ENCODE measurements around the gene ARPC2.
"Not testable (repeated sequence)": the region's sequence is repeated elsewhere in the genome, so short reads cannot be mapped to it uniquely, and the experiment has no call there.

The ARPC2 gene

DNA sequence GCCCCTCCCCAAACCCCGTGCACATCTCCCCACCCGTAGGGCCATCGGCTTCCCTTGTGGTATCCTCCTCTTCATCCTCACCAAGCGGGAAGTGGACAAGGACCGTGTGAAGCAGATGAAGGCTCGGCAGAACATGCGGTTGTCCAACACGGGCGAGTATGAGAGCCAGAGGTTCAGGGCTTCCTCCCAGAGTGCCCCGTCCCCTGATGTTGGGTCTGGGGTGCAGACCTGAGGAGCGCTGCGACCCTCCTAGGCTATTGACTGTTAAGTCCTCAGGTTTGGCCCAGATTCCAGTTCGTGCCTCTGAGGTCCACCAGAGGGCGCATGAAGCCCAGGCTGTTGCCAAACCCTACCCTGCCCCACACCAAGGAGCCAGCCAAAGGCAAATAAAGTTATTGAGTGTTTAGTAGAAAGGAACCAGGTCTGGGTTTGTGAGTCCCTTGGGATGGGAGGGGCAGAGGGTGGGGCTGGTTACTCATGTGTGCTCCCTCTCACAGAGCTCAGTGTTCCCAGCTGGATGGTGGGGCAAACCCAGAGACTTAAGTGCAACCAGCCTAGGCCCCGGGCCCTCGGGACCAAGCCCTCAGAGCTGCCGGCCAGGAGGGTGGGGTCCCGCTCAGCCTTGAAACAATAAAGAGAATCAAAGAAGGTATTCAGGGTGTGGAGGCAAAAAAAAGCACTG, 55.7 kb downstream of the ARPC2 start:
- peaks cover 6% of the 10 kb centered on the region for H3K27me3 Mint-ChIP-seq
- H3K36me3 Mint-ChIP-seq = peaks cover 50% of the 10 kb centered on the region
- CTCF ChIA-PET = interaction anchor here (0.6 to 7.4 kb wide), 23 partner anchors 17 to 487 kb away, joined by 3 to 195 read pairs (median 5); partner anchors contain the start of genes CATIP and TMBIM1
- H3K4me3 Mint-ChIP-seq = peak overlapping the region; percentile 44
- DNase-seq = peak; percentile 87
- H3K4me1 Mint-ChIP-seq = peaks cover 39% of the 10 kb centered on the region
- no peaks in the 10 kb centered on the region for H3K9me3 Mint-ChIP-seq
- peak overlapping the region; percentile 70 for H3K27ac Mint-ChIP-seq

DNA sequence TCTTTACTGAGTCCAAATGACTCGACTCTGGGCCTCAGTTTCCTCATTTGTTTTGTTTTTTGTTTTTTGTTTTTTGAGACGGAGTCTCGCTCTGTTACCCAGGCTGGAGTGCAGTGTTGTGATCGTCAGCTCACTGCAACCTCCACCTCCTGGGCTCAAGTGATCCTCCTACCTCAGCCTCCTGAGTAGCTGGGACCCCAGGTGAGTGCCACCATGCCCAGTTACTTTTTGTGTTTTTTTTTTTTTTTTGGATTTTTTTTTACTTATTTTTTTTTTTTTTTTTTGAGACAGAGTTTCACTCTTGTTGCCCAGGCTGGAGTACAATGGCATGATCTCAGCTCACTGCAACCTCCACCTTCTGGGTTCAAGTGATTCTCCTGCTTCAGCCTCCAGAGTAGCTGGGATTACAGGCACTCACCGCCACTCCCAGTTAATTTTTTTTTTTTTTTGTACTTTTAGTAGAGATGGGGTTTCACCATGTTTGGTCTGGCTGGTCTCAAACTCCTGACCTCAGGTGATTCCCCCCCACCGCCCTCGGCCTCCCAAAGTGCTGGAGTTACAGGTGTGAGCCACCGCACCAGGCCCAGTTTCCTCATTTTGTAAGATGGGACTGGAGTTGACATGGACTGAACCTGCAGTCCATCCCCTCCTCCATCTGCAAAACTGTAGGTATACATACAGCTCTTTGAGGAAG, 56.4 kb downstream of the ARPC2 start:
- CTCF ChIA-PET = interaction anchor here (0.6 to 7.4 kb wide), 19 partner anchors 12 to 488 kb away, joined by 3 to 195 read pairs (median 4); partner anchors contain the start of genes CATIP, GPBAR1 and TMBIM1
- not testable (repeated sequence) for H3K27me3 Mint-ChIP-seq, H3K4me3 Mint-ChIP-seq, DNase-seq, H3K9me3 Mint-ChIP-seq
- peaks cover 54% of the 10 kb centered on the region for H3K36me3 Mint-ChIP-seq
- H3K27ac Mint-ChIP-seq = peak overlapping the region; percentile 70
- H3K4me1 Mint-ChIP-seq = peaks cover 38% of the 10 kb centered on the region

GRCh38 chr2:218273908-218274249, 56.9 kb downstream of the ARPC2 start:
- no peak overlapping the region for H3K27ac Mint-ChIP-seq
- peaks cover 37% of the 10 kb centered on the region for H3K4me1 Mint-ChIP-seq
- no peak overlapping the region for H3K4me3 Mint-ChIP-seq
- H3K27me3 Mint-ChIP-seq = peaks cover 6% of the 10 kb centered on the region
- CTCF ChIA-PET = interaction anchor here (0.6 to 7.4 kb wide), 10 partner anchors 13 to 192 kb away, joined by 3 to 195 read pairs (median 4); partner anchors contain the start of genes CATIP, GPBAR1 and TMBIM1
- no peak for DNase-seq
- H3K36me3 Mint-ChIP-seq = peaks cover 56% of the 10 kb centered on the region
- no peaks in the 10 kb centered on the region for H3K9me3 Mint-ChIP-seq

DNA sequence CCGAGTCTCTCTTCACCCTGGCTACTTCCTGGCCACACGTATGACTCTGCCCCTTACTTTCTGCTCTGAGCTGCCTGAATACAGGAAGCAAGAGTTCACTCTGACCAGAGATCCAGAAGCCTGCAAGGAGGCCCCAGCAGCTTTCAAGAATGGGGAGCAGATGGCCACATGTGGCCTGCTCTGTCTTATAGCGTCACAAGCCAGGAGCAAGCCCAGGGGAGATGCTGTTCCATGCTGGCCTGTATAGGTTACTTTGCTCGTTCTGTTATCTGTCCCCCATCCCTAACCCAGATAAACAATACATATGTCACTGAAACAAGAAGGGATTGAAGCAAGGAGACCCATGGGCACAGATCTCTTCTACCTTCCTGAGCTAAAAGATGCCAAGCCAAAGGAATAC, 57.6 kb downstream of the ARPC2 start:
- H3K4me1 Mint-ChIP-seq = peaks cover 31% of the 10 kb centered on the region
- no peak overlapping the region for H3K27ac Mint-ChIP-seq
- CTCF ChIA-PET = interaction anchor here (0.7 to 7.4 kb wide), 6 partner anchors 15 to 106 kb away, joined by 3 to 195 read pairs (median 10); partner anchors contain the start of genes CATIP and TMBIM1
- DNase-seq = no peak
- H3K9me3 Mint-ChIP-seq = no peaks in the 10 kb centered on the region
- peaks cover 56% of the 10 kb centered on the region for H3K36me3 Mint-ChIP-seq
- no peak overlapping the region for H3K4me3 Mint-ChIP-seq
- peaks cover 6% of the 10 kb centered on the region for H3K27me3 Mint-ChIP-seq

DNA sequence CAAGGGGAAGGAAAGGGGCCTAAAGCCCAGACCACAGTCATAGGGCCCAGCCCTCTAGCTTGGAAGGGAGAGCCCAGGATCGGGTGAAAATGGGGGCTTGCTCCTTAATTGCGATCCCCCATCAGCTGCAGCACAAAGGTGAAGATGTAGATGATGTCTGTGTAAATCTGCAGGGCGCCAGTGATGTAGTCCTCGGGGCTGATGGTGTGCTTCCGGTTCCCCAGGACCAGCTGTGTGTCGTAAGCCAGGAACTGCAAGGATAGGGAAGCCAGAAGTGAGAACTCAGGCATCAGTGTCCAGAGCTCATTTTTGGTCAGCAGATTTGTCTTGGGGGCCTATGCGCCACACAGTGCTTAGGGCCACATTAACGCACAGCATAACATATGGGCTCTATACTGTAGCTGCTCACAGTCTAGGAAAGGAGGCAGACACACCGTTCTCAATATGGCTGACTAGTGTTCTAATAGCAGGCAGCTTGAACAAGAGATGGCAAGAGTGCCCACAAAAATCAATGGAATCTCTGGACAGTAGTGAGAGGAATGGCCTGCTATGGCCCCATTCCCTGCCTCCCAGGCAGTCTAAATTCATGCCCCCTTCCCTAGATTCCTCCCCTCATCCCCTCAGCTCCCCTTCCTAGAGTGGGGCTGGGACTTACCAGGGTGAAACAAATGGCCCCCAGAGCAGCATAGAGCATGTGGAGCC, 58.5 kb downstream of the ARPC2 start:
- no peak for DNase-seq
- no peaks in the 10 kb centered on the region for H3K9me3 Mint-ChIP-seq
- CTCF ChIA-PET = interaction anchor here (0.7 to 7.4 kb wide), 7 partner anchors 14 to 121 kb away, joined by 3 to 195 read pairs (median 5); partner anchors contain the start of genes CATIP and TMBIM1
- peaks cover 62% of the 10 kb centered on the region for H3K36me3 Mint-ChIP-seq
- peaks cover 27% of the 10 kb centered on the region for H3K4me1 Mint-ChIP-seq
- no peaks in the 10 kb centered on the region for H3K27me3 Mint-ChIP-seq
- H3K27ac Mint-ChIP-seq = no peak overlapping the region
- no peak overlapping the region for H3K4me3 Mint-ChIP-seq

DNA sequence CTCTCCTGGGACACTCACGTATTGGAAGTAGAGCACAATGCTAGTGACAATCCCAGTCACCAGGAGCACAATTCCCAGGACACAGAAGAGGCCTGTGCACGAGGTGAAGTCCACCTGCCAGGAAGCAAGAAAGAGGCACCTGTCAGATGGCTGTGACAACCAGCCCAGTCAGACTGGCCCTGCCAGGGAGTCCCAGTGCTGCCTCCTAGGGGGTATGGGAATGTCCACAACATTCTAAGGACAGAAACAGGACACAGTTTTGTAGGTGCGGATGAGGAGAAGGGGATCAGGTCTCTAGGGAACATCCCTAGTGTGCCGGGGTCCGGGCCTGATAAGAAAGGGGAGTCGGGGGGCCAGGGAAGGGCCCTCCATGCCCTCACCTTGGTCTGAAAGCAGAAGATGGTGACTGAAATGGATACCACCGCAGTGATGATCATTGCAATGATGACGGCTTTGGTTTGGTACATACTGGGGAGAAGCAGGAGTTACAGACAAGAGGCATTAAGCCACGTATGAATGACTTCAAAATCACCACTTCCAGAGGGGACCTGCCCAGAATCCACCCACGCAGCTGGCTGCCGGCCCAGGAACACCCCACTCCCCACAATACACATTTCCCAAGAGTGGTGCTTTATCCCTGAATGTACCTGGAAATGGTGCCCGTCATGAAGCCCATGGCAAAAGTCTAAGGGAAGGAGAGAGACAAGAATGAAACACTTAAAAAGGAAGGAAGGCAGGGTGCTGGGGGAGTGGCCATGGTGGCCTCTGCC, 60.2 kb downstream of the ARPC2 start:
- Mint-ChIP-seq H3K9me3 (no peaks in the 10 kb centered on the region), H3K27ac (peak overlapping the region; percentile 68), H3K4me3 (no peak overlapping the region), H3K4me1 (peaks cover 17% of the 10 kb centered on the region), H3K27me3 (no peaks in the 10 kb centered on the region), H3K36me3 (peaks cover 62% of the 10 kb centered on the region)
- DNase-seq = no peak
- CTCF ChIA-PET = interaction anchor here (1.0 to 7.4 kb wide), 2 partner anchors 12 to 119 kb away, joined by 3 to 195 read pairs; partner anchors contain the start of gene TMBIM1

GRCh38 chr2:218277921-218278320, 60.9 kb downstream of the ARPC2 start:
- H3K27me3 Mint-ChIP-seq = no peaks in the 10 kb centered on the region
- peak overlapping the region; percentile 34 for H3K27ac Mint-ChIP-seq
- H3K4me3 Mint-ChIP-seq = no peak overlapping the region
- no peaks in the 10 kb centered on the region for H3K9me3 Mint-ChIP-seq
- peaks cover 59% of the 10 kb centered on the region for H3K36me3 Mint-ChIP-seq
- DNase-seq = no peak
- CTCF ChIA-PET = no interaction called here
- peaks cover 14% of the 10 kb centered on the region for H3K4me1 Mint-ChIP-seq

DNA sequence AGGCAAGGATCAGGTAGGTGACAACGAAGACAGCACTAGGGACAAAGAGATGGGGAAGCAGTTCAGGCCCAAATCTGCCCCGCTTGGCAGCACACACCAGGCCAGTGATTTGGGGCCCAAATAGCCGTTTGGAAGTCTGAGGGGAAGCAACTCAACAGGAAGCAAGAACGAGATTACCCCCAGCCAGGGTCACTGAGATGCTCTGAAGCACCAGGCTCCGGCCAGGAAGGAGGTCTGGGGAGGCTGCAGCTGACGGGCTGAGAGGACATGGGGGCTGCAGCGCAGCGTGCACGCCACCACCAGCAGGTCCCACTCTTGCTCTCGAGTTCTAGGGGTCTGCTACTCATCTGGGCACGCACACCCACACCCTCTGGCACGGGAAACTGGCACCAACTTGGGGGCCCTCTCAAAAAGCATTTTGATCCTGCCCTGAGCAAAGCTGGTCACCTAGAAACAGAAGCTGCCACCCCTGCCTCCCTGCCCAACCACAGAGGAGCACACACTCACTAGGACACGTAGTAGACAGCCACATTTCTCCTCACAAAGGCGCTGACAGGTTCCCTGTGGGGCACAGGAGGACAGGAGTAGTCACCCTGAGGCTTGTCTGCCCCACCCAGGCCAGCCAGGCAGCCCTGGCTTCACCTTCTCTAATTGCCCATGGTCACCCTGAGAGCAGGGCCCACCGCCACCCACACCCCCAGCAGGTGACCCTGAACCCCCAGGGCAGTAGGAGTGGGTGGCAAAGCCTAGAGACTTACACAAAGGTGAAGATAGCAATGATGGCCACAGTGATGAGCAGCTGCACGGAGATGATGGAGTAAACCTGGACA, 61.8 kb downstream of the ARPC2 start:
- Mint-ChIP-seq H3K36me3 (peaks cover 57% of the 10 kb centered on the region), H3K27ac (peak overlapping the region; percentile 34)
- DNase-seq = no peak

DNA sequence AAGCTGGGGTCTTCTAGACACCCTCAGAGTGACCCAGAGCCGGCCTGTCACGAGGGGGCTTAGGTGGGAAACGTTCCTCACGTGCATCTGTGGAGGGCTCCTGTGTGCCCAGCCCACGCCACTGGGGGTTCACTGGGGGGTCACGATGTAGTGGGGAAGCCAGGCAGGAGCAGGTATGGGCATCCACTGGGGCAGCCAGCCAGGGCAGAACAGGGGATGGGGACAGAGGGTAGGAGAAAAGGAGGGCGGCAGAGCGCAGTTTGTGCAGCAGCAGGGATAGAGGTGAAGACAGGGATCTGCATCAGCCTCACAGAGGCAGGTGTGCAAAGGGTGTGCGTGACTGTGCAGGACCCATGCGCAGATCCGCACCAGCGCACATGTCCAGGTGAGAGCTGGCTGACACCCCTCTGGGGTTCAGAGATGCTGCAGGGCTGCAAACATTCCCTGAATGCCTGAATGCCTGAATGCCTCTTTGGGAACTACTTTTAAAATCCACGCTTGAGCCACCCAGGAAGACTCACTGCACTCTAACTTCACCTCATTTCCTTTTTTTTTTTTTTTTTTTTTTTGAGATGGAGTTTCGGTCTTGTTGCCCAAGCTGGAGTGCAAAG, 63.4 kb downstream of the ARPC2 start:
- Mint-ChIP-seq H3K27ac (no peak overlapping the region), H3K4me1 (peaks cover 28% of the 10 kb centered on the region), H3K4me3 (no peak overlapping the region), H3K9me3 (no peaks in the 10 kb centered on the region), H3K27me3 (no peaks in the 10 kb centered on the region), H3K36me3 (peaks cover 49% of the 10 kb centered on the region)
- DNase-seq = no peak
- CTCF ChIA-PET = no interaction called here

More for the DNA sequence above, 61.8 kb downstream of the ARPC2 start:
- Mint-ChIP-seq H3K4me1 (peaks cover 14% of the 10 kb centered on the region), H3K4me3 (no peak overlapping the region), H3K9me3 (no peaks in the 10 kb centered on the region), H3K27me3 (no peaks in the 10 kb centered on the region)
- CTCF ChIA-PET = interaction anchor here (1.0 kb wide), 1 partner anchor 12 kb away, joined by 3 read pairs; no protein-coding TSS in a partner anchor

- H3K4me3 Mint-ChIP-seq = no peak overlapping the region
These were observed 64.5 kb downstream of the ARPC2 start for GRCh38 chr2:218281449-218281848.

DNA sequence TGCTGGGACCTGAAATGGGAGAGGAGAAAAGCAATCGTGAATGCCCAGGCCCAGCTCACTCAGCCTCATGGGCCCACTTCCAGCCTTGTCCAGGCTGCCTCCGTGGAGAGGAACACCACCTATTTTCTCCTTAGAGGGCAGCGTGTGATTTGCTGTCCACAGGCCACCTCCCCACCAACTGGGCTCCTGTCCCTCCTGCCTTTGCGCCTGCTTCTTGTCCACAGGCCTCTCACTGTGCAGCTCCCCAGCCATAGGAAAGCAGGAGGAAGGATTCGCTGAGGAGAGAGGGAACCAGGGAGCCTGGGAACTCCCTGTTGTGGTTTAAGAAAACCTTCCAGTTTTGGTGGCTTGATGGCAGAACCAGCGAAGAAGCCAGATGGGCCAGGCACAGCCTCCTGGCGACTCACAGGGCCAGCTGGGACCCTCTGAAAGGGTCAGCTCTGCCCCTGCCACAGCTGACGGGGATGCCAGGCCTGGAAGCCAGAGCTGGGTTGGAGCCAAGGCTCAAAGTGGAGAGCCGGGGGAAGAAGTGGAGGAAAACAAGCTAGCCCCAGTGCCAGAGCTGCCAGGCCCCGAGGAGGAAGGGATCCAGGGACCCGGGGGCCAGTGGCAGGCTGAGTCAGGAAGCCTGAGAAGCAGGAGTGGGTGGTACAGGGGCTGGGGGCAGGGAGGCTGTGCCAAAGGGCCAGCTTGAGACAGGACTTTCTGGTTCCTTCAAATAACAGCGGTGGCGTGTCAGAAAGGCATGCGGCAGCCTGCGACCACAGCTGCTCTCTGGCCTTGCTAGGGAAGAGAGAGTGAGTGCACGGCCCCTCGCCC, 65.4 kb downstream of the ARPC2 start:
- Mint-ChIP-seq H3K36me3 (peaks cover 41% of the 10 kb centered on the region), H3K27ac (peak overlapping the region; percentile 60), H3K27me3 (no peaks in the 10 kb centered on the region), H3K9me3 (no peaks in the 10 kb centered on the region), H3K4me3 (no peak overlapping the region), H3K4me1 (peaks cover 48% of the 10 kb centered on the region)
- DNase-seq = no peak
- CTCF ChIA-PET = interaction anchor here (15.2 kb wide), 1 partner anchor 9 kb away, joined by 195 read pairs; the partner anchor contains the start of genes AAMP and PNKD

More at GRCh38 chr2:218281449-218281848, 64.5 kb downstream of the ARPC2 start:
- Mint-ChIP-seq H3K27me3 (no peaks in the 10 kb centered on the region), H3K4me1 (peaks cover 39% of the 10 kb centered on the region), H3K36me3 (peaks cover 46% of the 10 kb centered on the region), H3K27ac (peak overlapping the region; percentile 77), H3K9me3 (no peaks in the 10 kb centered on the region)
- CTCF ChIA-PET = no interaction called here
- no peak for DNase-seq
